ENCODE measurements around the gene CCDC85C.
"Not testable (repeated sequence)": the region's sequence is repeated elsewhere in the genome, so short reads cannot be mapped to it uniquely, and the experiment has no call there.

Gene CCDC85C

DNA sequence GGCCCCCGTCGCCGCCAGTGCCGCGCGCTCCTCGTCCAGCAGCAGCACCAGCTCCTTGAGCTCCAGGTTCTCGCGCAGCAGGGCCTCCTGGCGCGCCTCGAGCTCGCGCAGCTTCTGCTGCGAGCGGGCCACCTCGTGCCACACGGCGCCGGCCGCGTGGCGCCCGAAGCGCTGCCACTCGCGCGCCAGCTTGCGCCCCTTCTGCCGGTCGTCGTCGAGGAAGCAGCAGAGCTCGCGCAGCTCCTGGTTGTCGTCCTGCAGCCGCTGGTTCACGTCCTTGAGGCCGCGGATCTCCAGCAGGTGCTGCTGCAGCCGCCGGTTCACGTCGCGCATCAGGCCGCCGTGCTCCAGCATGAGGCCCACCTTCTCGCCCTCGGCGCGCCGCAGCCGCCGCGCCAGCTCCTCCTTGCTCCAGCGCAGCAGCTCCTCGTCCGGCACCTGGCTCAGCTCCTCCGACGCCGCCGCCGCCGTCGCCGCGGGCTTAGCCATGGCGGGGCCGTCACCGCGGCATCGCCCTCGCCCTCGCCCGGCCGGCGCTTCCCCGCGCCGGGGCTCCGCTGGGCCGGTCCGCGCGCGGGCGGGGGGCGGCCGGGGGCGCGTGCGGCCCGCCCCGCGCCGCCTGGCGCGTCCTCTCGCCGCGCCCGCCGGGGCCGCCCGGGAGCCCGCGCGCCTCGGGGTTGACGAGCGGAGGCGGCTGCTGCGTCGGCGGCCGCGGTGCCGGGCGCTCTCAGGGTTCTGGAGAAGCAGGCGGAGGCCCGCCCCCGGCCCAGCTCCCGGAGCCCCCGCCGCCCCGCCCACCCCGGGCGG lies at the start of gene CCDC85C:
CCDC85C (minus strand) TSS at position 737 of the 807 bp plus-strand sequence; CDS start at position 489, 248 bp downstream.
- no peak for DNase-seq (ENCODE audit: low read depth in 2 of 2)

DNA sequence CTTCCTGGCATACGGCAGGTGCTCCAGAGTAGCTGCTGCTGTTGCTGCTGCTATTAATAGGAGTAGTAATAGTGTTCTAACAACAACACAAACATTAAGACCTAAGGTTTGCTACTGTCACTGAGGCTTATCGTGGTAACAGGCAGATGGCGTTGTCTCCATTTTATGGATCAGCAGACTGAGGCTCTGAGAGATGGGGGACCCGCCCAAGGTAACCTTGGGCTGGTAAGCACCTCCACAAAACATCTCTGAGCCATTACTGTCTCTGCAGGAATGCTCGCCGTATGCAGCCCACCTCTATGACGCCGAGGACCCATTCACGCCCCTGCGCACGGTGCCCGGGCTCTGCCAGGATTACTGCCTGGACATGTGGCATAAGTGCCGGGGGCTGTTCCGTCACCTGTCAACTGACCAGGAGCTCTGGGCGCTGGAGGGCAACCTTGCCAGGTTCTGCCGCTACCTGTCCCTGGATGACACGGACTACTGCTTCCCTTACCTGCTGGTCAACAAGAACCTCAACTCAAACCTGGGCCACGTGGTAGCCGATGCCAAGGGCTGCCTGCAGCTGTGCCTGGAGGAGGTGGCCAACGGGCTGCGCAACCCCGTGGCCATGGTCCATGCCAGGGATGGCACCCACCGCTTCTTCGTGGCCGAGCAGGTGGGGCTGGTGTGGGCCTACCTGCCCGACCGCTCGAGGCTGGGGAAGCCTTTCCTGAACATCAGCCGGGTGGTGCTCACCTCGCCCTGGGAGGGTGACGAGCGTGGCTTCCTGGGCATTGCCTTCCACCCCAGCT lies 48.1 kb upstream of the CCDC85C start:
- no peak for DNase-seq (ENCODE audit: low read depth in 2 of 2)

DNA sequence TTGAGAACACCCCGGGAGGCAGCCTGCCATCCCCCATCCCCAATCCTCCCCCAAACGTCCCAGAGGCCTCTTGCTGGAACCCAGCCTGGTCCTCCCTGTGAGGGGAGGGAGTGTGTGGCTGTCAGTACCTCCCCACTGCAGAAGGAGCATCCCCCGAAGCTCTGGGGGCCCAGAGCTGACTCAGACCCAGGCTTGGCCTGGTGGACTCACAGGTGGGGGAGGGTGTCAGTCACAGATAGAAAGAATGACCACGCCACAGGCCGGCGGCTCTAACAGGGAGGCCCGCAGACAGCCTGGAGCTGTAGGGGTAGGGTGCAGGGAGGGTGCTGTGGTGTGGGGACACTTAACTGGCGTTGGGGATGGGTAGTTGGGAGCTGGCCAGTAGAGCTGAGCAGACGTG lies 46.2 kb upstream of the CCDC85C start:
- DNase-seq (ENCODE audit: low read depth in 2 of 2): no peak

DNA sequence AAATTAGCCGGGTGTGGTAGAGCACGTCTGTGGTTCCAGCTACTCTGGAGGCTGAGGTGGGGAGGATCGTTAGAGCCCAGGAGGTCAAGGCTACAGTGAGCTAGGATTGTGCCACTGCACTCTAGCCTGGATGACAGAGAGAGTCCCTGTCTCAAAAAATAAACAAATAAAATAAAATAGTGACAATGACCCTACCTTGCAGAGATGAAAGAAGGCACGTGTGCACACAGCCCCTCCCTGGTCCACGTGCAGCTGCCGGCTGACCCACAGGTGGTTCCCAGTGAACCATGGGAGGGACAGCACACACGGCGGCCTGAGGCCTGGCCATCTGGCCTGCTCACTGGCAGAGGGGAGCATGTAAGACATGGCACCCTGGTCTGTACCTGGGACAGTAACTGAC lies 45.6 kb upstream of the CCDC85C start:
- no peak for DNase-seq (ENCODE audit: low read depth in 2 of 2)

DNA sequence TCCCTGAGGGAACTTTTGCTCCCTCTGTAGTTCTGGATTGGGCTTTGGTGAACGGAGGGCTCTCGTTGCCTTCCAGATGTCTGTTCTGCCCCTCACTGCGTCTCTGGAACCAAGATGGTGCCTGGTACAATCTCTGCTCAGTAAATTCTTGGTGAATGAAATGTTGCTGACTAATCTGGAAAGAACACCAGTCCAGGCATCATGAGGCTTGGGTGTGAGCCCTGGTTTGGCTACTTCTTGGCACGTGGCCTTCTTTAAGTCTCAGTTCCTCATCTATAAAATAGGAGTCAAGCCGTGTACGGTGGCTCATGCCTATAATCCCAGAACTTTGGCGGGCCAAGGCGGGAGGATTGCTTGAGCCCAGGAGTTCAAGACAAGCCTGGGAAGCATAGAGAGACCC lies 45.2 kb upstream of the CCDC85C start:
- DNase-seq (ENCODE audit: low read depth in 2 of 2): no peak

DNA sequence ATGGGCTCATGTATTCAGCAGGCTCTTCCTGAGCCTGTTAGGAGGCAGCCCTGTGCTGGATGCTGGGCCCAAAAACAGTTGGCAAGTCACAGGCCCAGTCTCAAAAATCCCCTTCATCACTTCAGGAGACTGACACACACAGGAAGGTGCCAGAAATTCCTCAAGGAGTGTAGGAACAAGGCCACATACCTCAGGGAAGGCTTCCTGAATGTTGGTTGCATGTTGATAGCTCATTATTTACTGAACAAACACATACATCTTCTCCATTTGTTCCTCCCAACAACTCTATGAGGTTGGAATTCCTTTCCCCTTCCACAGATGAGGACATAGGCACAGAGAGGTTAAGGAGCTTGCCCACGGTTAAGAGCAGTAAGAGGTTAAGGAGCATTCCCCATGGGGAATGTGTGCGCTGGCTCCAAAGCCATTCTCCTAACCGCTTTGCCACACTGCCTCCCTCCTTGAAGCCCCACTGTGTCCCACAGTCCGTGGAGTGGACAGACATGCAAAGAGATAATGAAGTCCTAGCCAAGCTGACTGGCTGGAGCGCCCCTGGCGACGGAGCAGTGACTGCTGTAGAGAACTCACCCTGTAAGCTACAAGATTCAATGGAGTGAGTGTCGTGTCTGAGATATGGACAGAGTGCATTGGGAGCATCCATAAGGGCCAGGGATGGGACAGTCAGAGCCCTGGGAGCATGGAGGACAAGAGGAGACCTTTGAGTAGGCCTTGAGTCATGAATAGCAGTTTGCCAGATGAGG lies 44.2 kb upstream of the CCDC85C start:
- no peak for DNase-seq (ENCODE audit: low read depth in 2 of 2)

DNA sequence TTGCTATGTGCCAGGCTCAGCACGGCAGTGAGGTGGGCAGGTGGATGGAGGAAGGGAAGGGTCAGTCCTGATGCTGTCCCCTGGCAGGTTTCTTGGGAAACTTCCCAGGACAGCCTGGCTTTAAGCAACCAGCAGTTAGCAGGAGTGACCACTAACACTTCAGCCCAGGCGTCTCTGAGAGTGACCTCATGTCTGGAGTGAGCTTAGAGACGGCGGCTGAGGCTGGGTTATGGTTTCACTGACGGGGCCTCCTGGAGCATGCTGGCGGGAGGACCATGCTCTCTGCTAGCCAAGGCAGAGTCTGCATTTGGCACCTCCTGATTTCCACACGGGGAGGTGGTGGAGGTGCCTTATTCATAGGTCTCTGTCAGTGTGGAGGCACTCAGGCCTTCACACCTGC lies 43.4 kb upstream of the CCDC85C start:
- DNase-seq (ENCODE audit: low read depth in 2 of 2): no peak

DNA sequence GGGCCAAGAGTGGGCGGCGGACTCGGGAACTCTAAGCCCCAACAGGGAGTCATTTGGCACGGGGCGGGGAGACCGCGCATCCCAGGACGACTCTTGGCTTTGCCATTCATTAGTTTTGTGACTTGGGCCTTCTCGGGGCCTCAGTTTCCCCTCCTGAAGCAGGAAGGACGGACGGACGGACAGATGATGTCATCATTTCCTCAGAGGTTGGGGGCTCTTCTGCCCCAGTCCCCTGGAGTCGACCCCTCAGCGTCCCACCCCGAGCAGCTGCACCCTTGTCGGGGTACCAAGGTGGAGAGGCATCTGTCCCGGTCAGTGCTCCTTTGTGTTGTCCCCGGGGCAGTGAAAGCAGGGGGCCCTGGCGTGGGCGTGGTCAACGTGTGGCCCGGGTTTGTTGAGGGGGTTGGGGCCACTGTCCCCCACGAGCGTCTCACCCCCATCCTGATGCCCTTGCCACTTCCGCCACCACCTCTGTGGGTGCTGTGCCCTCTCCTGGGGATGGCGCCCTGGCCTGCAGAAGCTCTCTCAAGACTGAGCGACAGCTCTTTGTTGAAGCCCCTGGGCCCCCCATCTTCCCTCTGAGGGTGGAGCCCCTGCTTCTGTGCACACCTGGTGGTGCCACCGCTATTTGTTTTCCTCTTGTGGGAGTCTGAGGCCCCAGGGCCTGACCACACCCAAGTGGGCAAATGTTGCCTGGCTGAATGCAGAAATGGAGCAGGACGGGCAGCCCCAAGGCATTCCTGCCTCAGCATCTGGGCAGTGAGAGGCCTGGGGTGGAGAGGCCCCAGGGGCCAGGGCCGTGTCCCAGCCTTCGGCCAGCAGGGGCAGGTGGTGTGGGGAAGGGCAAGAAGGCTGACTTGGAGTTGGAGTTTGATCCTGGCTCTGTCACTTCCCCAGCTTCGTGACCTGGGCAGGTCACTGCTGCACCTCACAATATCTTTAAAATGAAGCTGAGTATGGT lies 41.8 kb upstream of the CCDC85C start:
- DNase-seq (ENCODE audit: low read depth in 2 of 2): no peak

DNA sequence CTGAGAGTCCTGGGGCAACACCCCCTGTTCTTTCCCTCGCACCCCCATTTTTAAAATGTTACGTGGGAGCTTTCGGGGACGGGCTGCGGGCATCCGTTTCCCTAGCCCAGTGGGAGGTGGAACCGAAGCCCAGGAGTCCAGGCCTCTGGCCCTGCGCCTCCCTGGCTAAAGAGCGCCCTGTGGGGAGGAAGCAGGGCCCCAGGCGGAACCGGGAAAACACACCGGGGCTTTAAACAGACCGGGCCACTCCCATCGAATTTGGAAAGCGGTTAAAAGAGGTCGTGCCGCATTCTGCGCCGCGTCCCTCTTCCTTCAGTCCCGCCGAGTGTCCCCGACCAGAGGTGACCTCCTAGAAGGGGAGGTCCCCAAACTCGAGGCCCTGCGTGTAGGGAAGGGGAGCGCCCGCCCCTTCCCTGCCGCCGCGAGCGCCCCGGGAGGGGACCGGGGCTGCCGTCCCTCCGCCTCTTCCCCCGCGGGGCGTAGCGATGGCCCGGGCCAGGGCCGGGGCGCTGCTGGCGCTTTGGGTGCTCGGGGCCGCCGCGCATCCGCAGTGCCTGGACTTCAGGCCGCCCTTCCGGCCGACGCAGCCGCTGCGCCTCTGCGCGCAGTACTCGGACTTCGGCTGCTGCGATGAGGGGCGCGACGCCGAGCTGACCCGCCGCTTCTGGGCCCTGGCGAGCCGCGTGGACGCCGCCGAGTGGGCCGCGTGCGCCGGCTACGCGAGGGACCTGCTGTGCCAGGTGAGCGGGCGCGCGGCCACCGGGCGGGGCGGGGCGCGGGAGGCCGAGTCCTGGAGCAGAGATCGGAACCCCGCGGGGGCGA lies 40.9 kb upstream of the CCDC85C start, which contains the start of gene HHIPL1:
HHIPL1 (plus strand) TSS at position 407 of the 822 bp plus-strand sequence; CDS start at position 486, 79 bp downstream.
- DNase-seq (ENCODE audit: low read depth in 2 of 2): no peak

DNA sequence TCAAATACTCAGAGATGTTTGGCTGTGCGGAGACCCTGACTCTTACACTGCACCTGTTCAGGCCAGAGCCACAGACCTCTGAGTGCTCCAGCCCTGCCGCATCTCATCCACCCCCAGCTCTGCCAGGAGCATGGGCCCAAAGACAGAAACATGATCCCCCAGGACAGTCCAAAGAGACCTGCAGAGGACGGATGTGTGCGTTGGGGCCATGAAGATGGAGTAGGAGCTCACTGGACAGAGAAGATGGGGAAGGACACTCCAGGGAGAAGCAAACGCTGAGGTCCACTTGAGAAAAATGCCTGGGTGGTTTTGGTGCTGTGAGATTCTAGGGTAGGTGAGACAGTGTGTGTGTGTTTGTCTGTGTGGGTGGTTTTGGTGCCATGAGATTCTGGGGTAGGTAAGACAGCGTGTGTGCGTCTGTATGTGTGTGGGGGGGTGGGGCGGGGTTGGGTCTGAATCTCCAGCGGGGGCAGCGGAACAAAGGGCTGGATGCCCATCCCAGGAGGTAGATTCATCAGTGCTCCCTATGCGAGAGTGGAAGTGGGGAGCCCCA lies 40.1 kb upstream of the CCDC85C start:
- no peak for DNase-seq (ENCODE audit: low read depth in 2 of 2)

DNA sequence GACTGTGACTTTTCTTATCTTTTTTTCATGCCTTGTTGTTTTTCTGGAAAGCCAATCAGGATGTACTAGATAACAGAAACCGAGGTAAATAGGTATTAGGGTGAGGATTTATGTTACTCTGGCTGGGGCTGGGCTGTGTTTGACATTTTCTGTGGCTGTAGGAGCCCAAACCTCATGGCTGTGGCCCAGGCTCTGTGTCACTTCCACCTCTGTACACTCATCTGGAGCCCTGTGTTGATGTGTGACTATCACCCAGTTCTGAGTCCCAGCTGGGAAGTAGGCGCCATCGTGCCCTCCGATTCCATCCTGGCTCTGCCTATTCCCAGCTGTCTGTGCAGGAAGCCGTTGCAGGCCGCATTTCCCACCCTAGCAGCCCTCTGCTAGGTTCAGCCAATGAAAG lies 39.3 kb upstream of the CCDC85C start:
- no peak for DNase-seq (ENCODE audit: low read depth in 2 of 2)

DNA sequence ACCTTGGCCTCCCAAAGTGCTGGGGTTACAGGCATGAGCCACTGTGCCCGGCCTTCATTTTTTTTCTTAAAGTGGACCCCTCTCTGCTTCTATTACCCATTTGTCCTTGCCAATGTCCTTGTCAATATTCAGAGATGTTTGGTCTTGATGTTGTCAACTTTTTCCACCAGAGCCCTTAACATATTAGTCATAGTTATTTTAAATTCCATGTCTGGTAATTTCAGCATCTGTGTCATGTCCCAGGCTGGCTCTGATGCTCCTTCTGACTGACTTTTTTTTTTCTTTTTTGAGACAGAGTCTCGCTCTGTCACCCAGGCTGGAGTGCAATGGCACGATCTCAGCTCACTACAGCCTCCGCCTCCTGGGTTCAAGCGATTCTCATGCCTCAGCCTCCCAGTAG lies 38.8 kb upstream of the CCDC85C start:
- not testable (repeated sequence) for DNase-seq (ENCODE audit: low read depth in 2 of 2)

DNA sequence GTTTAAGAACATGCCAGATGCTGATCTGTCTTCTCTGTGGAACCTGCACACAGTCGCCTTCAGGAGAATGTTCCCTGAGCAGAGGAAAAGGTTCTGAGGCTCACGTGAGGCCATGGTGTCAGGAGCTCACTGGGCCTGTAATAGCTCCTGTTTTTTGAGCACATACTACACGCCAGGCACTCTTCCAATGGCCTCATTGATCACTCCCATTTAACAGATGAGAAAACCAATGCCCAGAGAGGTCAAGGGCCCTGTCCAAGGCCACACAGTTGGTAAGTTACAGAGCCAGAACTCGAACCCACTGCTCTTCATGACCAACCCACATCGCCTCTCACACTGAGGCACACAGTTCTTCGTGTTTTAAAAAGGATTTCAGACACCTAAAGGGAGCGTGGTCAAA lies 33.6 kb upstream of the CCDC85C start:
- no peak for DNase-seq (ENCODE audit: low read depth in 2 of 2)

DNA sequence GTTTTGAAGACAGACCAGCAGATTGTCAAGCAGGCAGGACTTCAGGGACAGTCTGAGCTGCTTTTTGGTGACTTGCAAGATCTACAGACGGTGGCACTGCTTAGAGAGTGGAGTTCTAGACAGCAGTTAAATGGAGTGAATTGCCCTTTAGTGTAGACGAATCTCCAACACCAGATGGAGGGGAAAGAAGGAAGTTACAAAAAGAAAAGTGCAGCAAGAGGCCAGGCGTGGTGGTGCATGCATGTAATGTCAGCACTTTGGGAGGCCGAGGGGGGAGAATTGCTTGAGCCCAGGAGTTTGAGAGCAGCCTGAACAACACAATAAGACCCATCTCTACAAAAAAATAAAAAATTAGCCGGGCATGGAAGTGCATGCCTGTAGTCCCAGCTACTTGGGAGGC lies 32.5 kb upstream of the CCDC85C start:
- DNase-seq (ENCODE audit: low read depth in 2 of 2): no peak

DNA sequence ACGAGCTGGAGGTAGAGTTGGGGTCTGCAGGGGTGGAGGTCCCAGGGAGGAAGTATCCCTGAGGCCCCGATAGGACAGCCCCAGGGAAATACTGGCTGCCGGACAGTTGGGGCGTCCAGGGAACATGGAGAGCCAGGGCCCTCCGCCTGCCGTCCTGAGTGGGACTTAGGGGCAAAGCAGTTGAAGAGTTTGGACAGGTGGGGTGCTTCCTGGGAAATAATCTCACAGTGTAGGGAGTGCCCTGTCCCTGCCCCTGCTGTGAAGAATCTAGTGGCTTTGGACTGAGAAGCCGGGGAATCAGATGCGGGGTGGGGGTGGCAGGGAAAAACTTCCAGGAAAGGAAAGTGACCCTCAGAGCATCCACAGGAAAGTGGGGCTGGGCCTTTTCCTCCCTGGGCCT lies 31.1 kb upstream of the CCDC85C start:
- DNase-seq (ENCODE audit: low read depth in 2 of 2): no peak

DNA sequence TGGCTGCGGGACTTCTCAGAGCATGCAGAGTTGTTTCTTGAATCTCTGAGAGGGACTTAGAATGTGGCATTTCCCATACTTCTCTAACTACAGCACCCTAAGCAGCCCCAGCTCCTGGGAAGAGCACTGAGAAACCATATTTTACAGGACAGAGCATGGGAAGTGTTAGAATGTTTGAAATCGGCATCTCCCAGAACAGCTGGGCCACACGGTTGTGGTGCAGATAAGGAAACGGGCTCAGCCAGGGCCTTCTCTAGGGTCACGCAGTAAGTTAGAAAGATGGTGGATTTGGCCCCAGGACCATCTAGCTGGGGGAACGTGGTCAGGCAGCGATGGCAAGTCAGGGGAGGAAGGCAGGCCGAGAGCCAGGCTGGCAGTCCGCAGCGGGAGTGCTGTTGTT lies 30.4 kb upstream of the CCDC85C start:
- no peak for DNase-seq (ENCODE audit: low read depth in 2 of 2)

DNA sequence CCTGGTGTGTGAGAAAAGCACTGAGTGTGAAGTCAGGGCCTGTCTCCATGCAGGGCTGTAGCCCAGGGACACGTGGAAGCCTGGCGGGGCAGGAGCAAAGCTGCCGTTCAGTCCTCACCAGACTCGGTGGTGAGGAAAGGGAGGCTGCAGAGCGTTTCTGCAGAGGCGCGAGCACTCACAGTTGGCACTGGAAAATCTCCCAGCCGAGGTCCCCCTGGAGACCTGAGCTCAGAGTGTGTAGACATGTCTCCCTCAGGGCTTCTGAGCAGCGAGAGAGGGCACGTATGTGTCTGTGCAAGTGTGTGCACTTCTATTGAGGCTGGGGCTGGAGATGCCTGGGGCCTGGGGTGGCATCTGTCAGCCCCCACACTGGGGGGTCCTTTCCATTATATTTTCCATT lies 29.9 kb upstream of the CCDC85C start:
- no peak for DNase-seq (ENCODE audit: low read depth in 2 of 2)

DNA sequence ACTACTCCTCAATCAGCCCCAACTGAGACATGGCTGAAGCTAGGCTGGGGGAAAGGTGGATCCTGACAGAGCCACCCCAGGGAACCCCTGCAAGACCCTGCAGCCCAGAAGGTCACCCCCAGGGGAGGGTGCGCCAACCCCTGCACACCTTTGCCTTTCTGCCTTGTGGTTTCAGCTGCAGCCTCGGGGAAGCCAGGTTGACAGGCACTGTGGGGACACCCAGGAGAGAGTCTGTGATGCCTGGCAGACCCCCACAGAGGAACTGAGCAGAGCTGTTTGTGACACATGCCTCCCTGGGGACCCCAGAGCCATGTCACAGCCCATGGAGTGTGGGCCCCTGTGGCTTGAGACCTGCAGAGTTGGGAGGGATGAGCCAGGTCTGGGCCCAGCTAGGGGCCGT lies 29.1 kb upstream of the CCDC85C start:
- DNase-seq (ENCODE audit: low read depth in 2 of 2): no peak

DNA sequence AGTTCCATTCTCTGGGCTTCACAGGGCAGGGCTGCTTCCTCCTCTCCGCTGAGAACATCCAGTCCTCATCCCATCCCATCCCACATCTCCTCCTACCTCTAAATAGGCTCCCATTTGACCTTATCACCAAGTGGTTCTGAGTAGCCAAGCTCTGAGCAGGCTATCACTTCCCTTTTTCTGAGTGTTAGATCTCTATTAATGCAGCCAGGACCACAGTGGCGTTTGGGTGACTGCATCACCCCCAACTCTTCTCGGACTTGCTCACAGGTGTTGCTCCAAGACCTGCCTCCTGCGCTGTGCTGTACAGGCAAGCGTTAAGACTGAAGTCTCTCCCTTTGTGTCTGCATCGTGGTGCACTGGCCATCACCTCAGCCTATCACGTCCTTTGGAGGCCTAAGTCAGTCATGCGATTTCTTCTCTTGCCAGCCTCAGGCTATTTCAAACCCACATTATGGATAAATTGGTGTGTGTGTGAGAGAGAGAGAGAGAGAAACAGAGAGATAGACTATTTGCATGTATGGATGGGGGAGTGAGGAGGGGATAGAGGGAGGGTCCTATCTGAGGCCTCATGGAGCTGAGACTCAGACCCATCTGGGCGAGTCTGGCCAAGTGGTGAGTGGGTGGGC lies 28.5 kb upstream of the CCDC85C start:
- no peak for DNase-seq (ENCODE audit: low read depth in 2 of 2)
